CD4-positive, alpha-beta T cell (primary cell): ENCODE results near the gene MTUS2. TPM values are rescaled to one million over a fixed set of nuclear protein-coding genes. Genes with fewer than 3 reads are reported as not detected.

Experiments
- ATAC-seq: fragments of 200-7000 bp; cut with Tn5 transposase; one replicate; pipeline ENCODE4 v1.10.0; 2022; ENCODE audit warnings: mild to moderate bottlenecking; ENCODE audit not compliant: poor library complexity
- CTCF ChIA-PET: fragments of 350-600 bp; sonication (Branson Sonifier 250); formaldehyde crosslinking; loops from one replicate; lab custom pipeline; 2021; ENCODE audit warnings: antibody characterized with exemption, inconsistent platforms; lab: Charles Lee
- POLR2A ChIA-PET: fragments of 350-600 bp; sonication (Branson Sonifier 250); formaldehyde crosslinking; loops from one replicate; lab custom pipeline; 2021; ENCODE audit warnings: antibody characterized with exemption, inconsistent platforms; lab: Charles Lee
- DNase-seq, 14 experiments: peaks; one replicate each; pipeline ENCODE4 v3.0.0-alpha.2; 2013 to 2020; ENCODE audit warnings: mixed read lengths in 2 of 14
- H3K27ac ChIP-seq, 2 donors: one replicate each; pipeline versions ENCODE4 v1.5.1 to v1.7.0; 2013; ENCODE audit warnings: low read length in 2 of 2, low read depth in 1 of 2, mild to moderate bottlenecking in 1 of 2
- H3K27me3 ChIP-seq, 2 experiments: 1 replicate in 1 of 2; 2 replicates in 1 of 2; pipeline versions ENCODE4 v1.6.1 to v1.7.0; 2013; ENCODE audit warnings: low read length in 2 of 2, control low read depth in 1 of 2, mild to moderate bottlenecking in 1 of 2, moderate library complexity in 1 of 2; ENCODE audit not compliant: insufficient read depth in 2 of 2, control insufficient read depth in 1 of 2
- H3K36me3 ChIP-seq: one replicate; pipeline ENCODE4 v1.6.1; 2013; ENCODE audit warnings: low read length, control low read depth; ENCODE audit not compliant: insufficient read depth
- H3K4me1 ChIP-seq: one replicate; pipeline ENCODE4 v1.6.1; 2013; ENCODE audit warnings: low read length, control low read depth; ENCODE audit not compliant: insufficient read depth
- H3K4me3 ChIP-seq: one replicate; pipeline ENCODE4 v1.5.1; 2013; ENCODE audit warnings: mild to moderate bottlenecking, low read length, moderate library complexity
- H3K9me3 ChIP-seq, 2 experiments: 1 replicate in 1 of 2; 2 replicates in 1 of 2; pipeline versions ENCODE4 v1.6.1 to v1.7.0; 2013; ENCODE audit warnings: low read length in 2 of 2, mild to moderate bottlenecking in 2 of 2, control low read depth in 1 of 2, moderate library complexity in 1 of 2; ENCODE audit not compliant: control insufficient read depth in 1 of 2, insufficient read depth in 1 of 2
- H3K27ac Mint-ChIP-seq: one replicate; pipeline ENCODE4 v1.8.0; 2020; ENCODE audit warnings: mixed read lengths
- H3K27me3 Mint-ChIP-seq: one replicate; pipeline ENCODE4 v1.8.0; 2021; ENCODE audit warnings: mixed read lengths
- H3K36me3 Mint-ChIP-seq: one replicate; pipeline ENCODE4 v1.8.0; 2021; ENCODE audit warnings: low read depth, mixed read lengths
- H3K4me1 Mint-ChIP-seq: one replicate; pipeline ENCODE4 v1.8.0; 2021; ENCODE audit warnings: low read depth, mixed read lengths
- H3K4me3 Mint-ChIP-seq: one replicate; pipeline ENCODE4 v1.8.0; 2020; ENCODE audit warnings: mild to moderate bottlenecking, mixed read lengths
- H3K9me3 Mint-ChIP-seq: one replicate; pipeline ENCODE4 v1.8.0; 2020; ENCODE audit warnings: mixed read lengths
- CTCF ChIP-seq: fragments of 200-600 bp; IDR thresholded peaks from one replicate; pipeline ENCODE4 v1.8.0; 2022; ENCODE audit warnings: antibody characterized with exemption, mild to moderate bottlenecking
- intact Hi-C, 2 experiments: fragments of 100-400 bp; cut with DNase I in 1 of 2; cut with micrococcal nuclease in 1 of 2; formaldehyde crosslinking; loops; one replicate each; pipeline versions ENCODE4 v1.15.1 to v1.9.0; 2023 to 2025; cut with DNase I, micrococcal nuclease
- total RNA-seq, 174 experiments: library from RNA in 2 of 174; stranded (reverse) in 2 of 174; gene quantifications; one replicate each; pipeline ENCODE4 v1.2.3 and lab custom pipeline; 2021 to 2026

Gene MTUS2
- total RNA-seq, 2 experiments from 2014 or later: 0.38 to 0.81 TPM

- POLR2A ChIA-PET: no interaction called here
- DNase-seq: no peak
- TF ChIP-seq CTCF: no peak
Observed at GRCh38 chr13:29100758-29101157, 280.6 kb downstream of the MTUS2 start.

GRCh38 chr13:29101409-29101808 is 281.3 kb downstream of the MTUS2 start:
- H3K9me3 ChIP-seq: no peaks in the 10 kb centered on the region
- no peaks in the 10 kb centered on the region for H3K36me3 ChIP-seq
- DNase-seq: no peak
- Mint-ChIP-seq H3K9me3 (no peaks in the 10 kb centered on the region), H3K27ac (no peak overlapping the region), H3K27me3 (peaks cover 7% of the 10 kb centered on the region), H3K4me1 (no peaks in the 10 kb centered on the region), H3K36me3 (no peaks in the 10 kb centered on the region), H3K4me3 (no peak overlapping the region)
- H3K27me3 ChIP-seq: no peaks in the 10 kb centered on the region
- CTCF ChIA-PET: no interaction called here
- H3K4me1 ChIP-seq: no peaks in the 10 kb centered on the region
- POLR2A ChIA-PET: no interaction called here
- TF ChIP-seq CTCF: no peak
- no peak overlapping the region for H3K4me3 ChIP-seq
- intact Hi-C loops: no loop called here
- no peak overlapping the region for H3K27ac ChIP-seq
- ATAC-seq: no peak

More at GRCh38 chr13:29100758-29101157, 280.6 kb downstream of the MTUS2 start:
- H3K4me3 Mint-ChIP-seq: no peak overlapping the region
- peaks cover 7% of the 10 kb centered on the region for H3K27me3 Mint-ChIP-seq
- no peaks in the 10 kb centered on the region for H3K36me3 Mint-ChIP-seq
- no peaks in the 10 kb centered on the region for H3K9me3 Mint-ChIP-seq
- no peak overlapping the region for H3K4me3 ChIP-seq
- intact Hi-C loops: no loop called here
- H3K4me1 ChIP-seq: no peaks in the 10 kb centered on the region
- no peaks in the 10 kb centered on the region for H3K9me3 ChIP-seq
- no peak overlapping the region for H3K27ac ChIP-seq
- ATAC-seq: no peak
- no peaks in the 10 kb centered on the region for H3K36me3 ChIP-seq
- H3K27me3 ChIP-seq: no peaks in the 10 kb centered on the region
- CTCF ChIA-PET: no interaction called here
- no peak overlapping the region for H3K27ac Mint-ChIP-seq
- no peaks in the 10 kb centered on the region for H3K4me1 Mint-ChIP-seq

- no peak overlapping the region for H3K4me3 ChIP-seq
- no peaks in the 10 kb centered on the region for H3K4me1 Mint-ChIP-seq
- no peaks in the 10 kb centered on the region for H3K9me3 Mint-ChIP-seq
- TF ChIP-seq CTCF: no peak
- no peak overlapping the region for H3K4me3 Mint-ChIP-seq
- H3K9me3 ChIP-seq: no peaks in the 10 kb centered on the region
- H3K27ac ChIP-seq: no peak overlapping the region
- no peaks in the 10 kb centered on the region for H3K4me1 ChIP-seq
- no peaks in the 10 kb centered on the region for H3K36me3 ChIP-seq
- ATAC-seq (no peak), DNase-seq (no peak)
- no peaks in the 10 kb centered on the region for H3K36me3 Mint-ChIP-seq
- intact Hi-C loops: no loop called here
- peaks cover 7% of the 10 kb centered on the region for H3K27me3 Mint-ChIP-seq
- no peak overlapping the region for H3K27ac Mint-ChIP-seq
- no peaks in the 10 kb centered on the region for H3K27me3 ChIP-seq
- ChIA-PET CTCF (no interaction called here), POLR2A (no interaction called here)
Observed at GRCh38 chr13:29101905-29102304, 281.8 kb downstream of the MTUS2 start.
